Kidney (tissue), 14 donors: Measurements from ENCODE around the gene KCNT2. TPM values are rescaled to one million over a fixed set of nuclear protein-coding genes. Genes with fewer than 3 reads are reported as not detected.
A peak's percentile ranks its signal among the peaks of the same experiment; 100 is the strongest.

Source experiments
- DNase-seq, 5 donors: peaks; one replicate each; pipeline ENCODE4 v3.0.0-alpha.2; 2013 to 2020
- FAIRE-seq: peaks from 2 replicates; lab custom pipeline; 2012; peaks lifted over from hg19 to GRCh38; lab: Jason Lieb, UNC
- H3K27ac ChIP-seq, 2 donors: one replicate each; pipeline ENCODE4 v1.7.0; 2013; ENCODE audit warnings: low read depth in 2 of 2, low read length in 2 of 2, inconsistent platforms in 1 of 2
- H3K27me3 ChIP-seq: one replicate; pipeline ENCODE4 v1.7.1; 2013; ENCODE audit warnings: low read length, inconsistent platforms; ENCODE audit not compliant: control insufficient read depth, insufficient read depth
- H3K36me3 ChIP-seq, 3 donors: one replicate each; pipeline versions ENCODE4 v1.7.0 to v1.7.1; 2013; ENCODE audit warnings: low read length in 3 of 3, control low read depth in 1 of 3, inconsistent platforms in 1 of 3; ENCODE audit not compliant: insufficient read depth in 3 of 3, control insufficient read depth in 2 of 3
- H3K4me1 ChIP-seq, 3 donors: one replicate each; pipeline versions ENCODE4 v1.7.0 to v1.7.1; 2013; ENCODE audit warnings: low read length in 3 of 3, inconsistent platforms in 1 of 3, low read depth in 1 of 3; ENCODE audit not compliant: control insufficient read depth in 2 of 3, insufficient read depth in 2 of 3
- H3K4me3 ChIP-seq, 3 donors: one replicate each; pipeline versions ENCODE4 v1.7.0 to v1.8.1; 2013; ENCODE audit warnings: low read length in 3 of 3, control low read depth in 1 of 3, inconsistent platforms in 1 of 3
- H3K9ac ChIP-seq, 3 donors: one replicate each; pipeline versions ENCODE4 v1.7.0 to v1.7.1; 2013; ENCODE audit warnings: low read length in 3 of 3, control low read depth in 1 of 3, inconsistent platforms in 1 of 3
- H3K9me3 ChIP-seq, 3 donors: one replicate each; pipeline versions ENCODE4 v1.7.0 to v1.7.1; 2013; ENCODE audit warnings: low read length in 3 of 3, control low read depth in 1 of 3, inconsistent platforms in 1 of 3; ENCODE audit not compliant: control insufficient read depth in 2 of 3, insufficient read depth in 1 of 3
- intact Hi-C: fragments of 100-400 bp; cut with DNase I; formaldehyde crosslinking; loops from one replicate; pipeline ENCODE4 v1.11.1; 2022
- polyA plus RNA-seq: library from polyadenylated mRNA; stranded (reverse); fragments of 350-450 nt; fragmentation: Illumina TruSeq; extraction: RNeasy Lipid Tissue Mini Kit (QIAGEN cat#74804); gene quantifications from one replicate; pipeline ENCODE4 v1.2.3, GENCODE V29; 2014; ENCODE audit warnings: low read depth, low replicate concordance; ENCODE audit not compliant: insufficient read depth
- total RNA-seq: library from RNA; stranded (reverse); fragmentation: NEBNext Ultra II Directional; extraction: Animal tissue kit (Norgen Biotek cat#: 25700); gene quantifications from one replicate; pipeline ENCODE4 v1.2.1, GENCODE V29; 2021
- TF ChIP-seq, protein P1 (sequence below): IDR thresholded peaks from 3 replicates; pipeline ENCODE4 v1.5.1; 2012; ENCODE audit warnings: mild to moderate bottlenecking, moderate library complexity, borderline replicate concordance; ENCODE audit not compliant: insufficient read depth; ENCODE audit errors: extremely low read depth
- donor health status: control.
- donor health status: control.
- donor health status: control.
- donor health status: control.
- donor health status: control.
- donor health status: DM: yes; HTN: yes; CAD: no.
- donor health status: Normal renal cell carcinoma (clear cell type).

Gene KCNT2
- total and polyA plus RNA-seq, 2 donors from 2014 or later: 0.39 to 6.3 TPM

- Histone ChIP-seq H3K9me3 (no peaks in the 10 kb centered on the region), H3K27me3 (no peaks in the 10 kb centered on the region), H3K4me1 (peaks cover 0 to 3% (median 0%) of the 10 kb centered on the region in 3 donors), H3K27ac (no peak overlapping the region), H3K9ac (no peak overlapping the region), H3K4me3 (no peak overlapping the region), H3K36me3 (no peaks in the 10 kb centered on the region)
- FAIRE-seq (no peak), DNase-seq (no peak)
- TF ChIP-seq, protein P1, sequence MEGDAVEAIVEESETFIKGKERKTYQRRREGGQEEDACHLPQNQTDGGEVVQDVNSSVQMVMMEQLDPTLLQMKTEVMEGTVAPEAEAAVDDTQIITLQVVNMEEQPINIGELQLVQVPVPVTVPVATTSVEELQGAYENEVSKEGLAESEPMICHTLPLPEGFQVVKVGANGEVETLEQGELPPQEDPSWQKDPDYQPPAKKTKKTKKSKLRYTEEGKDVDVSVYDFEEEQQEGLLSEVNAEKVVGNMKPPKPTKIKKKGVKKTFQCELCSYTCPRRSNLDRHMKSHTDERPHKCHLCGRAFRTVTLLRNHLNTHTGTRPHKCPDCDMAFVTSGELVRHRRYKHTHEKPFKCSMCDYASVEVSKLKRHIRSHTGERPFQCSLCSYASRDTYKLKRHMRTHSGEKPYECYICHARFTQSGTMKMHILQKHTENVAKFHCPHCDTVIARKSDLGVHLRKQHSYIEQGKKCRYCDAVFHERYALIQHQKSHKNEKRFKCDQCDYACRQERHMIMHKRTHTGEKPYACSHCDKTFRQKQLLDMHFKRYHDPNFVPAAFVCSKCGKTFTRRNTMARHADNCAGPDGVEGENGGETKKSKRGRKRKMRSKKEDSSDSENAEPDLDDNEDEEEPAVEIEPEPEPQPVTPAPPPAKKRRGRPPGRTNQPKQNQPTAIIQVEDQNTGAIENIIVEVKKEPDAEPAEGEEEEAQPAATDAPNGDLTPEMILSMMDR: no peak
- intact Hi-C loops: no loop called here
Measured at GRCh38 chr1:196466166-196466565, 142.1 kb downstream of the KCNT2 start.

- peak in 4 of 5 donors; percentile 31 to 79 (median 59) for DNase-seq
- Histone ChIP-seq H3K9ac (no peak overlapping the region), H3K27ac (no peak overlapping the region)
Measured at GRCh38 chr1:196464480-196464941, 143.7 kb downstream of the KCNT2 start.

DNA sequence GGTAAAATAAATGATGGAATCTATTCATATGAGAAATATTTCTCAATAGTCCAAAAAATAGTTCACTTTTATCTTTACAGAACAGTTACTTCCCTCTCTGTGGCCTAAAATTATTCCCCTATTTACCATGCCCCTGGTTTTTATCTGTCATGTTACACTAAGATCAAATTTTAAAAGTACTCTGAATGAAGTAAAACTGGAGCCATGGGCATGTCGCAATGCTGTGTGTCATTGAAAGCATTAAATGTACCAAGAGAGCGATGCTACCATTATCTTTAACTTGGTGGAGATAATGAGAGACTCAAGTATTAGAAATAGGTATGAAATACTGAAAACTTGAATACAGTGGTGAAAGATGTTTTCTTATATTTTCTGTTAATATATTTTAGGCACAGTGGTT lies 146.2 kb downstream of the KCNT2 start:
- Histone ChIP-seq H3K9me3 (no peaks in the 10 kb centered on the region), H3K4me1 (peaks cover 0 to 3% (median 0%) of the 10 kb centered on the region in 3 donors), H3K4me3 (no peak overlapping the region), H3K36me3 (no peaks in the 10 kb centered on the region), H3K27me3 (no peaks in the 10 kb centered on the region), H3K9ac (no peak overlapping the region), H3K27ac (no peak overlapping the region)
- no peak for DNase-seq
- intact Hi-C loops: no loop called here
- TF ChIP-seq, protein P1: no peak
- FAIRE-seq: no peak

More at GRCh38 chr1:196464480-196464941, 143.7 kb downstream of the KCNT2 start:
- no peaks in the 10 kb centered on the region for H3K9me3 ChIP-seq
- H3K36me3 ChIP-seq: no peaks in the 10 kb centered on the region
- intact Hi-C loops: no loop called here
- H3K27me3 ChIP-seq: no peaks in the 10 kb centered on the region
- TF ChIP-seq, protein P1: no peak
- no peak overlapping the region for H3K4me3 ChIP-seq
- H3K4me1 ChIP-seq: peaks cover 0 to 3% (median 0%) of the 10 kb centered on the region in 3 donors
- FAIRE-seq: no peak

DNA sequence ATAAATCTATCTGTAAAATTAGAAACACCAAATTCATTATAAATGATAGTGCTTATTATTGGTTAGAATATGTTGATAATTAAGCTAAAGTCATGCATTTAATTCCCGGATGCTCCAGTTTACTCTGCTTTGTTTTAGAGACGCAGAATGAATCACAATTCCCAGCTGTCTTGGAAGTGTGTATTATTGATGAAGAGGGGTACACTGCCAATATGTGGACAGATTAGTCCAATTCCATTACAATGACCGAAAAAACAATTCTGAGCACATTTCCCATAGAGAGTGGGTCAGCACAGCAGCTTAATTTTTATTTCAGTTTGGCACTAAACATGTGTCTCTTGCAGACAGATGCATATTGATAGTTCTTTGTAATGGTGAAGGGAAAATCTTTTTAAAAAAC lies 146.7 kb downstream of the KCNT2 start:
- no peaks in the 10 kb centered on the region for H3K27me3 ChIP-seq
- H3K36me3 ChIP-seq: no peaks in the 10 kb centered on the region
- H3K9ac ChIP-seq: no peak overlapping the region
- peaks cover 0 to 3% (median 0%) of the 10 kb centered on the region in 3 donors for H3K4me1 ChIP-seq
- no peak overlapping the region for H3K4me3 ChIP-seq
- TF ChIP-seq, protein P1: no peak
- H3K9me3 ChIP-seq: no peaks in the 10 kb centered on the region
- FAIRE-seq (no peak), DNase-seq (no peak)
- intact Hi-C loops: no loop called here
- H3K27ac ChIP-seq: no peak overlapping the region
